OCI-M2 (cell line): ENCODE data around the gene WDR31.

ENCODE experiments used
- DNase-seq: peaks from one replicate; lab custom pipeline; 2025; ENCODE audit not compliant: unreplicated experiment; lab: John Stamatoyannopoulos, UW

Gene WDR31

GRCh38 chr9:113341712-113342410 lies 1.8 kb upstream of the WDR31 start:
- no peak for DNase-seq

GRCh38 chr9:113337714-113338113 lies 2.4 kb downstream of the WDR31 start:
- DNase-seq: no peak

- DNase-seq: no peak
These were observed 8.3 kb downstream of the WDR31 start for GRCh38 chr9:113331780-113332179.

GRCh38 chr9:113328045-113328782 lies 11.9 kb downstream of the WDR31 start:
- DNase-seq: no peak

- no peak for DNase-seq
These were observed 13.8 kb downstream of the WDR31 start for GRCh38 chr9:113326230-113326629.

- no peak for DNase-seq
These were observed 17.4 kb downstream of the WDR31 start for GRCh38 chr9:113322671-113323070.

GRCh38 chr9:113320051-113320450 lies 20.0 kb downstream of the WDR31 start:
- DNase-seq: no peak

- DNase-seq: no peak
These were observed 21.0 kb downstream of the WDR31 start for GRCh38 chr9:113319054-113319453.

- no peak for DNase-seq
These were observed 22.3 kb downstream of the WDR31 start for GRCh38 chr9:113317777-113318176.

- no peak for DNase-seq
These were observed 24.0 kb downstream of the WDR31 start for GRCh38 chr9:113316030-113316429.

GRCh38 chr9:113315231-113315630 lies 24.8 kb downstream of the WDR31 start:
- no peak for DNase-seq

- DNase-seq: no peak
These were observed 26.8 kb downstream of the WDR31 start for GRCh38 chr9:113313261-113313660.

- no peak for DNase-seq
These were observed 28.1 kb downstream of the WDR31 start for GRCh38 chr9:113311961-113312360.

GRCh38 chr9:113310538-113310937 lies 29.5 kb downstream of the WDR31 start:
- no peak for DNase-seq

GRCh38 chr9:113309204-113309813 lies 30.8 kb downstream of the WDR31 start:
- DNase-seq: no peak

- DNase-seq: no peak
These were observed 32.6 kb downstream of the WDR31 start for GRCh38 chr9:113307396-113307975.

- DNase-seq: no peak
These were observed 33.5 kb downstream of the WDR31 start for GRCh38 chr9:113306566-113306965.

- DNase-seq: no peak
These were observed 37.2 kb downstream of the WDR31 start, which contains the start of gene RNF183 for GRCh38 chr9:113302792-113303418. Gene RNF183 (minus strand): TSS chr9:113303376. CDS start chr9:113298184, 5,192 bp downstream.

GRCh38 chr9:113301548-113301947 lies 38.5 kb downstream of the WDR31 start:
- no peak for DNase-seq

- DNase-seq: no peak
These were observed 40.2 kb downstream of the WDR31 start for GRCh38 chr9:113299800-113300292.
